Measurements from ENCODE around the gene KNDC1. TPM values are rescaled to one million over a fixed set of nuclear protein-coding genes. Genes with fewer than 3 reads are reported as not detected.

Gene KNDC1
- polyA plus RNA-seq, 1 experiment: 1.0 TPM

- CTCF ChIA-PET: no interaction called here
- POLR2A ChIA-PET: no interaction called here
- 0 out of 2 replicates have a peak, but pooled peaks cover 1% of the 10 kb centered on the region for H3K27me3 ChIP-seq (ENCODE audit: control insufficient read depth, insufficient read depth, low read length)
- TF ChIP-seq CTCF (IDR thresholded peaks at IDR 0.05; ENCODE audit: insufficient read depth, low read depth, low read length): no peak
- no peak overlapping the region for H3K4me3 ChIP-seq (ENCODE audit: low read depth, low read length)
- no peaks in the 10 kb centered on the region for H3K36me3 ChIP-seq (ENCODE audit: control insufficient read depth, insufficient read depth, low read length)
- no peak for DNase-seq (ENCODE audit: low read depth)
Observed at GRCh38 chr10:133140417-133141143, 19.4 kb upstream of the KNDC1 start.

GRCh38 chr10:133141144-133141957 is 18.7 kb upstream of the KNDC1 start:
- ChIA-PET POLR2A (no interaction called here), CTCF (interaction anchor here (1.5 kb wide), 1 partner anchor 9 kb away, joined by 3 read pairs; no protein-coding TSS in a partner anchor)
- DNase-seq (ENCODE audit: low read depth): no peak
- TF ChIP-seq CTCF (IDR thresholded peaks at IDR 0.05; ENCODE audit: insufficient read depth, low read depth, low read length): no peak
- Histone ChIP-seq H3K36me3 (ENCODE audit: control insufficient read depth, insufficient read depth, low read length) (no peaks in the 10 kb centered on the region), H3K4me3 (ENCODE audit: low read depth, low read length) (no peak overlapping the region), H3K27me3 (ENCODE audit: control insufficient read depth, insufficient read depth, low read length) (0 out of 2 replicates have a peak, but pooled peaks cover 1% of the 10 kb centered on the region)

GRCh38 chr10:133141958-133142340 is 18.1 kb upstream of the KNDC1 start:
- ChIA-PET CTCF (interaction anchor here (1.5 kb wide), 1 partner anchor 9 kb away, joined by 3 read pairs; no protein-coding TSS in a partner anchor), POLR2A (no interaction called here)
- 0 out of 2 replicates have a peak, but pooled peaks cover 1% of the 10 kb centered on the region for H3K27me3 ChIP-seq (ENCODE audit: control insufficient read depth, insufficient read depth, low read length)
- no peak overlapping the region for H3K4me3 ChIP-seq (ENCODE audit: low read depth, low read length)
- no peaks in the 10 kb centered on the region for H3K36me3 ChIP-seq (ENCODE audit: control insufficient read depth, insufficient read depth, low read length)
- TF ChIP-seq CTCF (IDR thresholded peaks at IDR 0.05; ENCODE audit: insufficient read depth, low read depth, low read length): no peak
- DNase-seq (ENCODE audit: low read depth): no peak

GRCh38 chr10:133142523-133143199 is 17.4 kb upstream of the KNDC1 start:
- POLR2A ChIA-PET: no interaction called here
- no peak for DNase-seq (ENCODE audit: low read depth)
- no peak for TF ChIP-seq CTCF (IDR thresholded peaks at IDR 0.05; ENCODE audit: insufficient read depth, low read depth, low read length)
- Histone ChIP-seq H3K27me3 (ENCODE audit: control insufficient read depth, insufficient read depth, low read length) (0 out of 2 replicates have a peak, but pooled peaks cover 1% of the 10 kb centered on the region), H3K36me3 (ENCODE audit: control insufficient read depth, insufficient read depth, low read length) (no peaks in the 10 kb centered on the region), H3K4me3 (ENCODE audit: low read depth, low read length) (no peak overlapping the region)
- CTCF ChIA-PET: interaction anchor here (0.7 to 2.5 kb wide), 11 partner anchors 9 to 205 kb away, joined by 3 to 17 read pairs (median 4); no protein-coding TSS in a partner anchor

GRCh38 chr10:133143200-133143533 is 16.9 kb upstream of the KNDC1 start:
- Histone ChIP-seq H3K4me3 (ENCODE audit: low read depth, low read length) (no peak overlapping the region), H3K27me3 (ENCODE audit: control insufficient read depth, insufficient read depth, low read length) (0 out of 2 replicates have a peak, but pooled peaks cover 1% of the 10 kb centered on the region), H3K36me3 (ENCODE audit: control insufficient read depth, insufficient read depth, low read length) (no peaks in the 10 kb centered on the region)
- POLR2A ChIA-PET: no interaction called here
- TF ChIP-seq CTCF (IDR thresholded peaks at IDR 0.05; ENCODE audit: insufficient read depth, low read depth, low read length): no peak
- DNase-seq (ENCODE audit: low read depth): no peak
- CTCF ChIA-PET: interaction anchor here (0.7 to 2.5 kb wide), 11 partner anchors 9 to 206 kb away, joined by 3 to 17 read pairs (median 4); no protein-coding TSS in a partner anchor
